Kidney glomerular epithelial cell (primary cell): ENCODE results near the gene ARHGAP18.
A peak's percentile ranks its signal among the peaks of the same experiment; 100 is the strongest.

Source experiments
- DNase-seq: peaks from one replicate; lab custom pipeline; 2025; lab: John Stamatoyannopoulos, UW

Gene ARHGAP18

GRCh38 chr6:129719692-129720091, 9.7 kb upstream of the ARHGAP18 start:
- no peak for DNase-seq

DNA sequence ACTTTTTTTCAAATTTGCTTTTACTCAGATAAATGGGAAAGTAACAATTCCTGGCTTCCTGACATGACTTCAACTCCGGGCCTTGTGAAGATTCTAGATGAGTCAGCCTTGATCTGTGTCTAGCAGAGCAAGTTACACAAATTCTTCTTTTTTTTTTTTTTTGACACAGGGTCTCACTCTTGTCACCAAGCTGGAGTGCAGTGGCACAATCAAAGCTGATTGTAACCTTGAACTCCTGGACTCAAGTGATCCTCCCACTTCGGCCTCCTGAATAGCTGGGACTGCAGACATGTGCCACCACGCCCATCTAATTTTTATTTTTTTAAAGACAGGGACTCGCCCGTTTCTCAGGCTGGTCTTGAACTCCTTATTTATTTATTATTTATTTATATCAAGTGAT, 7.3 kb upstream of the ARHGAP18 start:
- peak; percentile 18 for DNase-seq

- no peak for DNase-seq
Measured at GRCh38 chr6:129713806-129714333, 3.9 kb upstream of the ARHGAP18 start.

GRCh38 chr6:129711271-129711631, 1.3 kb upstream of the ARHGAP18 start:
- no peak for DNase-seq

DNA sequence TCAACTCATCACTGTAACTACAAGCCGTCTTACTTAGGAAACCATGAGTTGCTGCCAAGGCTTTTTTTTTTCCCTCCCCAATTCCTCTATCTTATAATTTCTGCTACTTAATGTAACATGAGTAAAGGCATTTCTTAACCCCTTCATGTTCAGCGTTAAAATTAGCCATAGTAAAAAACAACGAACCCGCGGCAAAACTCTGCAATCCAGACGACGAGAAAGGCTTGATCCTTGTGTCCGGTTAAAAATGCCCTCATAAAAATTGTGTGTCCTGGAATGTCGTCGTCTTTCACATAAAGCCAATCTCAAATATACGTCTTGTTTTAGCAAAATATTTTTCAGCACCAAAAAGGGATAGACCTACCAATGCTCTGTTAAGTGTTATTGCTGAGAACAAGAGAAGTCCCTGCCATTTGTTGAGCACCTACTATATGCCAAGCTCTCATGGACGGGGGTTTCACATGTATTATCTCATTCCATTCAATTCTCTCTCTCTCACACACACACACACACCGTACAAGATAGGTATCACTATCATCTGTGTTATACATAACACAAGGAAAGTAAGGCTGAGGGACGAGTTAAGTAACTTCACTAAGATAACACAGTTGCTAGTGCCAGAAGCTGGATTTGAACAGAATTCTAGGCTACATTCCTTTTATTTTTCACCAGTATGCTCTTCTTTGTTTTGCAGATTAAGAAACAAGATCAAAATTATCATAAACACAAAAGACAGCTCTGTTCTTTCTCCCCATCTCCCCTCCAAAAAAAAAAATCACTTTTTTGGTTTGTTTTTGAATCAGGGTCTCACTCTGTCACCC, 683 bp upstream of the ARHGAP18 start:
- no peak for DNase-seq

DNA sequence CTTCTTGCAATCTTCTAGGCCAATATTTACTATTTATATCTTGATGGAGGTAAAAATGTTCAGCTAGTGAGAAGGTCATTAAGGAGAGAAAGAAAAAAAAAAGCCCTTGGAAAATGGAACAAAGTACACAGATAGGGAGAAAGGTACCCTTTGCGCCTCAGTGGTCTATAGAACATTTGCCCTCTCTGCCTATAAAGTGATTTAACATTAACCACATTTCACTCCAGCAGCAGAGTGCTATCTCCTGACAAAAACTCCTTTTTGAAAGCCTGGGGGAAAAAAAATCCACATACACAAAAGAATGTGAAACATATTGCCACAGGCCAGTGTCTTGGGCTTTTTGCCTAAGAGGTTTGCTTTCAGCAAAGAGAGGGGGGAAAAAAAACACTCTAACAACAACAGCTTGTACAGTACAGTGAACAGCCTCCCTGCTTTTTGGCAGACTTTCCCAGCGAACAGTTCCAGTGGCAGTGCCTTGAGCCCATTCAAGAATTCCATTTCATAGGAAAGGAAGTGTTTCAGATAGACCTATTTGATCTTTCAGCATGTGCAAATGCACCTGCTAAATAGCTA, 695 bp downstream of the ARHGAP18 start:
- peak; percentile 56 for DNase-seq

DNA sequence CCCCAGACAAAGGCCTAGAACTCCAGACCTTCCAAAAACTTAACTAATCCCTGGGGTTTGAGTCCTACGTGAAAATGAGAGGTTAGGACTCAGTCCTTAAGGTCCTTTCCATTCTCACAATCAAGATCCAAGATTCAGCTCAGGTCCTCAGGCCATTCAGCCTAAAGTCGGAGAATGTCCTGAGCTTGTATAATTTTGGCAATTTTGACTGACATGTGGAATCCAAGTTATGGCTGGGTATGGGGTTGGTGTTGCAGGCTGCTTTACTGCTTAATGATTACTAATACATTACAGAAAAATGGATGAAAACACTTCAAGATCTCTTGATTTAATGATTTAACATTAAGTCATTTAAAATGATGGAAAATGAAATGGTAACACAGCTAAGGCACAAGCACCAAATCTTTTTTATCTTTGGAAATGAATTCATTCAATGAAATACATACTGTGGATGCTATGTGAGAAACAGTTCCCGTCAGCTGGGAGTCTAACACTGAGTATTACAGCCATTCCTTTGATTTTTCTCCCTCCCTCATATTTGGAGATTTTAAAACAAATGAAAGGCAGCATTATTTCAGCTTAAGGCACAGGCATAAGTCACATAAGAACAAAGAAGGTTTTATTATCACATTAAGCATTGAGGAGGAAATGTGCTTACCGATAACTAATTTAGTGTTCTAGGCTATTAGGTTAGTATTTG, 1.3 kb downstream of the ARHGAP18 start:
- DNase-seq, result no peak

- DNase-seq, result no peak
Measured at GRCh38 chr6:129707882-129708495, 2.0 kb downstream of the ARHGAP18 start.

DNA sequence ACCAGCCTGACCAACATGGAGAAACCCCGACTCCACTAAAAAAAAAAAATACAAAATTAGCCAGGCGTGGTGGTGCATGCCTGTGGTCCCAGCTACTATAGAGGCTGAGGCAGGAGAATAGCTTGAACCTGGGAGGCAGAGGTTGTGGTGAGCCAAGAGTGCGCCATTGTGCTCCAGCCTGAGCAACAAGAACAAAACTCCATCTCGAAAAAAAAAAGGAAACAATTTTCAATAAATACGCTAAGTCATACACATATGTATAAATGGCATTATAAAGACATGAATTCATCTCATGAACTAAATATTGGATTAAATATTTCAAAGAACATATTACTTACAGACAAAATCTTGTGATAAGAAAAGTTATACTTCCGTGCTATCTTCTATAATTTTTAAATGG, 2.9 kb downstream of the ARHGAP18 start:
- no peak for DNase-seq

DNA sequence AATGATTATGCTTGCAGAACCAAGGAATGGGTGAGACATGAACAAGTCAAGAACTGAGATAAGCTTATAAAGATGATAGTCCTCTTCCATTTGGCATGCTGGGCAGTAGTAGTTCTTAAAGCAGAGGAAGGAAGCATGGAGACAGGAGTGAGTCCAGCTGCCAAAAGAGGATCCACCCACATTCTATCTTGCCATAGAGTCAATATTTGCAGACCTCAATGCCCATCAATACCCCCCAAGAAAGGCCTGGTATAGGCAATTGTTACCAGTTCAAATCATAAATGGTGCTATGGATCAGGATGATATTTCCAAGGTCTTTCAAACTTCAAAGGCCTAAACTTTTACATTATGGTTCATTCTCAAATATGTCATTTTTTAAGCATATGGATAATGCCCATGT, 4.8 kb downstream of the ARHGAP18 start:
- DNase-seq, result no peak

GRCh38 chr6:129704708-129705107, 5.3 kb downstream of the ARHGAP18 start:
- DNase-seq, result no peak

DNA sequence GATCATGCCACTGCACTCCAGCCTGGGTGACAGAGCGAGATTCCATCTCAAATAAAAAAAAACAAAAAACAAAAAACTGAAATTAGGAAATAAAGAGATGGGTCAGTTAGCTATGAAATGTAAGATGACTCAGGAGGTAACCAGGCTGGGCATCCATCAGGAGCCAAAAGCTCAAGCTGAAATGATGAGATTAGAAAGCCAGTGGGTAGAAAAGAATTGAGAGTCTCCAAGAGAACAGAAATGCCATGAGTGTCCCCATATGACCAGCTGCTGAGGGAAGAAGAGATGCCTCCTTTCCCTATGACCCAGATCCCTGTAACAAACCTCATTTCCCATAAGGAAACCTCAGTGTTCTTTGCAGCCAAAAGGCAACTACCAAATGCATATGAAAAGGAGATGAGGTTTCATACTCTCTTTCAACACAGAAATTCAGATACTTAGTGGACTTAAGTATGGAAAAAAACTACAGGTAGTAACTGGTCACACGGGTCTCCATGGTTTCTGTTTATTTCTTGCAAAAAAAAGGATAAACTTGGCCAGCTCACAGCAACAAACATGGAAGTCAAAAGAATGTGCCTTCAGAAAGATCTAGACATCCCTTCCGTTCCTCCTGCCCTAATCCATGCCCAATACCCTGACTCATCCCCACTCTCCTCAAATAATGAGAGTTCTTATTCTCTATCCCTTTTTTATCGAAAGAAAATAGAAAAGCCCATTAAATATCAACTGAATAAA, 8.1 kb downstream of the ARHGAP18 start:
- no peak for DNase-seq

DNA sequence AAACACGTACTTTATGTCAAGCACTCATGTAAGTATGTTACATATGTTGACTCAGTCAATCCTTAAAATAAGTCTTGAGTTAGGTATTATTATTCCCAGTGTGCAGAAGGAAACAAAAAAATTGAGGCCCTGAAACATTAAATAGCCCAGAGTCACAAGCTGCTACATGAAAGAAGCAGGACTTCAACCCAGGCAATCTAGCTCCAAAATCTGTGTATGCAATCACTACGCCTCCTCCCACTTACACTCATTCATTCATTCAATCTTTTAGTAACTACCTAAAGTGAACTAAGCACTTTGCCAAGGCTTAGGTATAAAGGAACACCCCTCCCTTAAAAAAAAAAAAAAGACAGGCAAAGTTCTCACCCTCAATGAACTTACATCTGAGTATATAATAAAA, 9.3 kb downstream of the ARHGAP18 start:
- DNase-seq, result no peak

DNA sequence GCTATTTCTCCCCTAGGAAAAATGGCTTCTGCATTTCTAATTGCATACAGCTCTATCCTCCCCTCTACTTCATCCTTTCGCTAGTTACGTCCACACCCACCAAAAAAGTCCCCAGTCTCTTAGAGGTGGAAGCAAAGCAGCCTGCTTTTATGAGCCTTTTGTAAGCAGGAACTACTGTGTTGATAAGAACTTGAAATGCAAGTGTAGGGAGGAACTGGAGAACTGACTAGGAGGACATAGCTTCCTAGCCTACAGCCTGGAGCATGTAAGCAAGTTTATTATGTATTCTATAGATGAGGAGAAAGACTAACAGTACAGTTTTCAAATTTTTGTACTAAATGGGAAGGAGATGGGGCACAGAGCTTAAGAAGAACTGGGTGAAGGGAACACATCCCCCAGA, 10.3 kb downstream of the ARHGAP18 start:
- DNase-seq, result no peak

GRCh38 chr6:129698430-129698829, 11.5 kb downstream of the ARHGAP18 start:
- DNase-seq, result no peak

GRCh38 chr6:129697788-129698187, 12.2 kb downstream of the ARHGAP18 start:
- DNase-seq, result no peak

- DNase-seq, result no peak
Measured at GRCh38 chr6:129696843-129697242, 13.1 kb downstream of the ARHGAP18 start.

- DNase-seq, result no peak
Measured at GRCh38 chr6:129696028-129696418, 14.0 kb downstream of the ARHGAP18 start.

- no peak for DNase-seq
Measured at GRCh38 chr6:129695373-129696027, 14.5 kb downstream of the ARHGAP18 start.

GRCh38 chr6:129694036-129694435, 15.9 kb downstream of the ARHGAP18 start:
- no peak for DNase-seq

DNA sequence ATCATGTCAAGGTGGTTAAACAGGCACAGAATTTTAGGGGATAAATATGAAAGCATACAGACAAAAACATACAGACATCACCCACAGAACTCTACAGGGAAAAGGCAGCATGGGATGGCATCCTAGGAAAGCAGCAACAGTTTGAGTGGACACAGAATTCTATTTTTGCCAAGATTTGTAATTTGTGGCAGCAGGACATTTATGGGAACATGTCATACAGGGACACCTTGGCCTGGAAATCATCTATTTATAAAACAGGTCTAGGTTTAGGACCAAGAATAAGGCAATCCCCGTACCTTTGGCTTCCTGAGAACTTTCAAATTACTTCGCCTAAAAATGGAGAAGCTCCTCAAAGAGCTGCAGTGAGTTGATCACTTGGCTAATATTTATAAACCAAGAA, 17.5 kb downstream of the ARHGAP18 start:
- DNase-seq, result no peak
